ENCODE results near the gene ABI1.

- TF ChIP-seq CTCF (conservative IDR thresholded peaks at IDR 0.05; ENCODE audit: low read length) (no peak), EZH2phosphoT487 (IDR thresholded peaks at IDR 0.05; ENCODE audit: borderline replicate concordance, low read depth, low read length) (no peak)
These were observed 23.6 kb downstream of the ABI1 start for GRCh38 chr10:26837139-26837538.

Measured in OCI-LY7 (cell line).